GM19043 (cell line): ENCODE measurements around the gene ANKRD33.

Source experiments
- ATAC-seq: cut with Tn5 transposase; IDR thresholded peaks from one replicate; pipeline ENCODE4 v1.9.1; 2021; ENCODE audit warnings: low read depth; ENCODE audit not compliant: unreplicated experiment

The ANKRD33 gene

GRCh38 chr12:51914034-51914923 lies 26.4 kb downstream of the ANKRD33 start:
- ATAC-seq, result no peak

DNA sequence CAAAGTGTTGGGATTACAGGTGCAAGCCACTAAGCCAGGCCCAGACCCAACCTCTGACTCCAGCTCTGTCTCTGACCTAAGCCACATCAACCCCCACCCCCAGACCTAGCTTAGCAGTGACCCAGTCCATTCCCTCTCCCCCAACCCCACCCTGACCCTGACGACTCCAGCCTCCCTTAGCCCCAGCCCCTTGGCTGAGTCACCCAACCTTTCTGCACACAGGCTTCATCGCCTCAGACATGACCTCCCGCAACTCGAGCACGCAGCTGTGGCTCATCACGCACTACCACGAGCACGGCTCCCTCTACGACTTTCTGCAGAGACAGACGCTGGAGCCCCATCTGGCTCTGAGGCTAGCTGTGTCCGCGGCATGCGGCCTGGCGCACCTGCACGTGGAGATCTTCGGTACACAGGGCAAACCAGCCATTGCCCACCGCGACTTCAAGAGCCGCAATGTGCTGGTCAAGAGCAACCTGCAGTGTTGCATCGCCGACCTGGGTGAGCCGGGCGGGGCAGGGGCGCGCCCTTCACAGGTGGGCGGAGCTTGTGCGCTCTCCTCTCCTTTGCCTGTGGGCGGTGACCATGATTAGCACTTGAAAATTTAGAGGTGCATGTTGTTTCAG lies 27.2 kb downstream of the ANKRD33 start:
- no peak for ATAC-seq

- no peak for ATAC-seq
Measured at GRCh38 chr12:51915951-51916350, 28.0 kb downstream of the ANKRD33 start.

DNA sequence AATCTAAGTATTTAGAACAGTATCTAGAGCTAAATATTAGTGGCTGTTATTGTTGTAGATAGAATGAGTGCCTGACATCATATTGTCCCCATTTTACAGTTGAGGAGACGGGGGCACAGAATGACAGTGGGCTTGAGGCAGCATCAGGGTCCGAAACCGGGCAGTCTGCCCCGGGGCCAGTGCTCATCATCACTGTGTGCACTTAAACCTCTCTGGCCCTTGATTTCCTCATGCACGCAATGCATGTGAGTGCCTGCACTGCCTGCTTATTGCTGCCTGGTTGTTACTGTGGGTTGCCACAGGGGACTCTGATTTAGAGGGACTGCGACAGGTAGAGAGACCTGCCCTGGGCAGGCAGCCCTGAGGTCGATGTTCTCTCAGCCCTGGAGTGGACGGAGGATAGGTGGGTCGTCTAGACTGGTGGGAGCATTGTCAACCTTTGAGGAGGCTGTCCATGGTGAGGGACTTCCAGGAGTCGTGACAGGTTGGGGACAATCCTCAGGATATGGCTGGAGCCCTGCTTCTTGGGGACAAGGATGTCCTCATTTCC lies 29.2 kb downstream of the ANKRD33 start:
- ATAC-seq, result no peak

DNA sequence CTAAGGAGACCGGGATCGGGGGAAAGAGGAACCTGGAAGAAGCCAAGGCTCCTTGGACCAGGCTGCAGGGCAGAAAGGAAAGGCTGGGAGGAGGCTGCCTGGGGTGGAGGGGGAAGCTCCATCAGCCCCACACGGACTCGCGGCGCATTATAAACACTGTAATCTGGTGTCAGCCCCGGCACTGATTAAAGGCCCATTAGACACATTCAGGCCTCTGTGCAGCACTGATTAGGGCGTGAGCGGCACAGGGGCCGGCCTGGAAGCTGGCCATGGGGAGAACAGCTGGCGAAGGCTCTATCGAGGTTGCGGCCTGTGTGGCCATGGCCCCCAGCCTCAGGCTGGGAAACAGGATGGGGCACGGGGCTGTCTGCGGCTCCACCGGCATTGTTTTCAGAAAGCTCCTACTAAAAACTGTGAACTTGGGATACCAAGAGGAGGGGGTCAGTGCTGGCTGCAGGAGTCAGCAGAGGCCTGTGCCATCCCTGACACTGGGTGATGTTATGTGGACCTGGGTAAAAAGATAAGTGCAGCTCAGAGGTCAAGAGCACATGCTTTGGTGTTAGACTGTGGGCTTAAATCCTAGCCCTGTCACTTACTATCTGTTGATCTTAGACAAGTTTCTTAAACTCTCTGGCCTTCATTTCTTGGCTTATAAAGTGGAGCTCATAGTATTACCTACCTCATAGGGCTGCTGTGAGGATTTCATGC lies 30.0 kb downstream of the ANKRD33 start:
- no peak for ATAC-seq

GRCh38 chr12:51920046-51920445 lies 32.1 kb downstream of the ANKRD33 start:
- no peak for ATAC-seq

- ATAC-seq, result no peak
Measured at GRCh38 chr12:51921017-51921725, 33.3 kb downstream of the ANKRD33 start.

DNA sequence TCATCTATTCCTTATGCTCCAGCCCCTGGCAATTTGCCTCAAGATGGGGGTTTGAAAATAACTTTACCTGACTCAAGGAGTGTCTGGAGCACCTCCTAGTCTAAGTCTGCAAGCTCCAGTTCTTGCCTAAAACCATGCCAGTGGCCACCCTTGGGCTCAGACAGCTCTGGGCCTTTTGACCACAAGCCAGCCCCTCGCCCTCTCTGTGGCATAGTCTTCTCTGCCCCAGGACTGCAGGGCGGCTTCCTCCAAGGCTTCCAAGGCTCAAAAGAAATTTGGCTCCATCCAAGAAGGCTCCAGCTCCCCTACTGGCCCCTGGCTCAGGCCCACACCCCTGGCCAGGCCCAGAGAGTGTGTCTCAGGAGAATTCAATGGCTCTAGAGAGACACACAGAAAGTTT lies 34.2 kb downstream of the ANKRD33 start:
- ATAC-seq, result no peak

DNA sequence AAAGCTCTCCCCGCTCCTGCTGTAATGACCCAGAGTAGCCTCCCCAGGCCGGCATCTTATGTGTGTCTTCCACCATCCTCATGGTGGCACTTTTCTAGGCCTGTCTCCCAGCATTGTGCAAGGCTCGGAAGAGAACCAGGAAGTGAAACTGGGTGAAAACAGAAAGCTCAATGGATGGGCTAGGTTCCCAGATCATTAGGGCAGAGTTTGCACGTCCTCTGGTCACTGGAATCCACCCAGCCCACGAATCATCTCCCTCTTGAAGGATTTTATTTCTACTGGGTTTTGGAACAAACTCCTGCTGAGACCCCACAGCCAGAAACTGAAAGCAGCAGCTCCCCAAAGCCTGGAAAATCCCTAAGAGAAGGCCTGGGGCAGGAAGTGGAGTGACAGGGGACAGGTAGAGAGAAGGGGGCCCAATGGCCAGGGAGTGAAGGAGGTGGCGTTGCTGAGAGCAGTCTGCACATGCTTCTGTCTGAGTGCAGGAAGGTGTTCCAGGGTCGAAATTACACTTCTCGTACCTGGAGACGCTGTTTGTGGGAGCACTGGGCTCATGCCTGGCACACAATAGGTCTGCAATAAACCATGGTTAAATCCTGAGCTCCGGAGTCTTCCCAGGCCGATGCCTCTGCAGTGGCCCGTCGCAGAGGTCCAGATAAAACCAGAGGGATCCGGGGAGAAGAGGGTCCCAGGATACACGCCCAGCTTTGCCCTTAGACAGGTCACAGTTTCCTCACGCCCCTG lies 35.0 kb downstream of the ANKRD33 start:
- ATAC-seq, result no peak

DNA sequence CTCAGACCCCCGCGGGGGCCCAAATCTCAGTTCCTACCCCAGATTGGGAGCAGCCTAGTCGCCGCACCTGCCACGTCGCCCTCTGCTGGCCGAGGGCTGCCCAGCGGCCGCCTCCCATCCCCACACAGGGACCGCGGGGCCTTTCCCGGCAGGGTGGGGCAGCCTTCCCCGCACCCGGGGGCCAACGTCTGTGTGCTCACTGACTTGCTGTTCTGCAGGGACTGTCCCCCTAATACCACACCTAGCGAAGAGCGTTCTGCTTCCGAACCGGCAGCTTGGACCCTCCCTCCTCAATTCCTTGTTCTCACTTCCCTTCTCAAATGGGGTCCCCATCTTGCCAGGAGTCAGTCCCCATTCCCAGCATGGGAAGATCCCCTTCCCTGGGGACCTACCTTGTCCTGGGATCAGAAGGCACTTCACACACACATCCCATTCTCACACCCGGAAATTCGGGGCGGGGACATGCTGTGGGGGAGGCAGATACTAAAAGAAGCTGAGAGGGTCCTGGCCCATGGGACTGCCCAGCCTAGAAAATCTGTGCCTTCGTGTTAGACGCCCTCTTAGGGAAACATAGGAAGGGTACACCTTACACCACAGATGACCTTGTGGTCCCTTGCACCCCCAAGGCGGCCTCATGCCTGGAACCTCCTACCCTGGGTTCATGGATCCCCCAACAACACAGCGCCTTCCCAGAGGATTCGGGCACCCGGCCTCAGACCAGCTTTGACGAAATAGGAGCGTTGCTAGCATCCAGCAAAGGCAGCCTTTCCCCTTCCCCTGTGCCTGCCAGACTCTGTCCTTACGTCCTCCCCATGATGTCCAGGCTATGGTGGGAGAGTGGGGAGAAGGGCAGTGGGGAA lies 35.8 kb downstream of the ANKRD33 start:
- ATAC-seq, result no peak

DNA sequence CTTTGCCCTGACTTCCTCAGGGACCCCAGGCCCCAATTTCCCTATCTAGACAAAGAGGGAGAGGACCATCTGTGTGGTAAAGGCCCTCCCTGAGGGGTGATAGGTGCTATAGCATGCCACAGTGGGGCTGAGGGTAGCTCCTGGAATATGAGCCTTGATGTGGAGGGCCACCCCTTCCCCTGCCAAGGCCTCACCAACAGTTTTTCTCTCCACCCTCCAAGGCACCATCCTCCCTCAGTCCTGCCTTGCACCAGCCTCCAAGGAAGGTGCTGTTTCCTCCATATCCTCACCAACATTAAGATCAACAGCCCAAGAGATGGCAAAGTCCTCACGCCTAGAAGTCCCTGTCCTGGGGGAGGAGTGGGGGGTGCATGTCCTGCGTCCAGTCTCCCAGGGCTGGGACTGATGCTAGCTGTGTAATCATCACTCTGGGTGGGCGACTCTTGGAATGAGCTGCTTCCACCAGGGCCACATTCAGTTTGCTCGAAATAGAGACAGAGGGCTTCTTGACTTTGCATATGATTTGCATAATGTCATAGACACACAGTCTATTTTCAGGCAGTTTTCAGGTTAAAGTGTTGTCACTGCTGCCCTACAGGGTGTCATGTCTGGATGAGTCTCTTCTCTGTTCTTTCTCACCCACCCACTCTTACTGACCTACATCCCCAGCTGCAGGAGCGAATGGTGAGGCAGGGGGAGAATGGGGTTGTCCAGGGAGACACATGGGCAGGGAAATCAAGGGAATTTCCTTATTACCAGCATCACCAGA lies 36.8 kb downstream of the ANKRD33 start:
- ATAC-seq, result no peak

GRCh38 chr12:51925346-51926063 lies 37.6 kb downstream of the ANKRD33 start:
- ATAC-seq, result no peak

- ATAC-seq, result no peak
Measured at GRCh38 chr12:51926064-51926632, 38.2 kb downstream of the ANKRD33 start.

DNA sequence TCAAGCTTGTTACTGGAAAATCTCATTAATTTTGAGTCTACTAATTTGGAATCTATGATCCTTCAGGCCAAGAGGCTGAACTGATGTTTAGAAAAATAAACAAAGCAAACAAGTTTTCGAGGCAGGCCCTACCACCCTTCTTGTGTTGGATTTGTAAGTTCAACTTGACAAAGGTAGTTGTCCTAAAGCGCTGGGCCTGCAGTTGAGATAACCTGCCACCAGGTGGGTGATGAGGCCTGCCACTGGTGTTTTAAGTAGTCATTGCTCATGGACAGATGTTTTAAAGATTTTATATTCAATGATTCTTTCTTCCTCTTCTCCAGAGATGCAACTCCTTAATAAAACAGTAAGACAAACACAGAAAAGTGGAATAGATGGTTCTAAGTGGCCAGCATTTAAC lies 38.8 kb downstream of the ANKRD33 start:
- ATAC-seq, result no peak

DNA sequence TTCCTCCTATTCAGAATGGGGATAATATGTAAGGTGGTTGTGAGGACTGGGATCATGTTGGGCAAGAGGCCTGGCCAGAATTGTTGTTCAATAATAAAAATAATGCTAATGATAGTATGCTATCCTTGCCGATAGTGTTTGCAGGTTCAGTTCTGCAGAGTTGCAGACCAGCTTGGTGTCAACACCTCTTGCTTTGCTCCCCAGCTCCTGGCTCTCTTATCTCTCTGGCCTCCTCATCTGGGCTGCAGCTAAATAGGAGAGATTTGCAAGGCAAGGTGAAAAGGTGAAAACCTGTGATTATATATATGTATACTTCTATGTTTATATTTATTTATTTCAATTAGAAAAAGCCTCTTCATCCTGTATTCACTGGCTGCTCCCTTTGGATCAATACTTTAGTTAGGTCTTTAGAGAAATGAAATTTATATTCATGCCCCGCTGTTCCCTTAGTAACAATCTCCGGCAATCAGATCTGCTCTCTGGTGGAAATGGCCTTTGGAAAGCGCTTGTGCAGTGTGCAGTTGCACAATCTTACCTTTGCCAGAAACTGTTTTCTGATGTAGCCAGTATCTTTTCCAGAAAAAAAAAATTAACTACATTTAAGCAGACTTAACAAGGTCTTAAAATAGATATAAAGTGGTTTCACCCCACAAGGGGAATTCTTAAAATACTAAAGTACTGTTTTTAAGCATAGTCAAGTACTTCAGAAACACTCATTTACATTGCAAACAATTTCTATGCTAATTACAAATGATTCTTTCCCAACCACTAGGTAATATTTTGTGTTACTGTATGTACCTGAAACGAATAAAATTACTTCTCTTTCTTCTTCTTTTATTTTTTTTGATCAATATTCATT lies 44.5 kb downstream of the ANKRD33 start:
- no peak for ATAC-seq

GRCh38 chr12:51934080-51934479 lies 46.2 kb downstream of the ANKRD33 start:
- ATAC-seq, result no peak
